ENCODE data around the gene EYS.

Gene EYS

DNA sequence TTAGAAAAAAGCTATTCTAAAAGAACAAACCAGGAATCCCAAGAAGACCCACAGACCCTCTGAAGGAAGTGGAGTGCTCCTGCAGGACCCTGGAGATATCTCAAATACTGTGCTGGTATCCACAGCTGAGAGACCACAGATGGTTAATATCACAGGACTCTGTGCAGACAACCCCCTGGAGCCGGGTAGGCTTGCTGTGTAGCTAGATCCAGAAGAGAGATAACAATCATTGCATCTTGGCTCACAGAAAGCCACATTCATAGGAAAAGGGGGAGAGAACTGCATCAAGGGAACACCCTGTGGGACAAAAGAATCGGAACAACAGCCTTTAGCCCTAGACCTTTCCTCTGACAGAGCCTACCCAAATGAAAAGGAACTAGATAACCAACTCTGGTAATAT, 1381.9 kb downstream of the EYS start:
- TF ChIP-seq, protein P1, sequence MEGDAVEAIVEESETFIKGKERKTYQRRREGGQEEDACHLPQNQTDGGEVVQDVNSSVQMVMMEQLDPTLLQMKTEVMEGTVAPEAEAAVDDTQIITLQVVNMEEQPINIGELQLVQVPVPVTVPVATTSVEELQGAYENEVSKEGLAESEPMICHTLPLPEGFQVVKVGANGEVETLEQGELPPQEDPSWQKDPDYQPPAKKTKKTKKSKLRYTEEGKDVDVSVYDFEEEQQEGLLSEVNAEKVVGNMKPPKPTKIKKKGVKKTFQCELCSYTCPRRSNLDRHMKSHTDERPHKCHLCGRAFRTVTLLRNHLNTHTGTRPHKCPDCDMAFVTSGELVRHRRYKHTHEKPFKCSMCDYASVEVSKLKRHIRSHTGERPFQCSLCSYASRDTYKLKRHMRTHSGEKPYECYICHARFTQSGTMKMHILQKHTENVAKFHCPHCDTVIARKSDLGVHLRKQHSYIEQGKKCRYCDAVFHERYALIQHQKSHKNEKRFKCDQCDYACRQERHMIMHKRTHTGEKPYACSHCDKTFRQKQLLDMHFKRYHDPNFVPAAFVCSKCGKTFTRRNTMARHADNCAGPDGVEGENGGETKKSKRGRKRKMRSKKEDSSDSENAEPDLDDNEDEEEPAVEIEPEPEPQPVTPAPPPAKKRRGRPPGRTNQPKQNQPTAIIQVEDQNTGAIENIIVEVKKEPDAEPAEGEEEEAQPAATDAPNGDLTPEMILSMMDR (IDR thresholded peaks at IDR 0.05; ENCODE audit: low read depth, low read length): no peak

DNA sequence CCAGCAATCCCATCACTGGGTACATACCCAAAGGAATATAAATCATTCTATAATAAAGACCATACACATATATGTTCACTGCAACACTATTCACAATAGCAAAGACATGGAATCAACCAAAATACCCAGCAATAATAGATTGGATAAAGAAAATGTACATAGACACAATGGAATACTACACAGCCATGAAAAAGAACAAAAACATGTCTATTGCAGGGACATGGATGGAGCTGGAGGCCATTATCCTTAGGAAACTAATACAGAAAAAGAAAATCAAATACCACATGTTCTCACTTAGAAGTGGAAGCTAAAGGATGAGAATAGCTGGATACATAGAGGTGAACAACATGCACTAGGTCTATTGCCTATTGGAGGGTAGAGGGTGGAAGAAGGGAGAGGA, 1396.8 kb downstream of the EYS start:
- H3K4me3 ChIP-seq (ENCODE audit: low read depth, low read length): no peak overlapping the region
- TF ChIP-seq, protein P1 (IDR thresholded peaks at IDR 0.05; ENCODE audit: low read depth, low read length): no peak

More for the DNA sequence above, 1381.9 kb downstream of the EYS start:
- no peak overlapping the region for H3K4me3 ChIP-seq (ENCODE audit: low read depth, low read length)

DNA sequence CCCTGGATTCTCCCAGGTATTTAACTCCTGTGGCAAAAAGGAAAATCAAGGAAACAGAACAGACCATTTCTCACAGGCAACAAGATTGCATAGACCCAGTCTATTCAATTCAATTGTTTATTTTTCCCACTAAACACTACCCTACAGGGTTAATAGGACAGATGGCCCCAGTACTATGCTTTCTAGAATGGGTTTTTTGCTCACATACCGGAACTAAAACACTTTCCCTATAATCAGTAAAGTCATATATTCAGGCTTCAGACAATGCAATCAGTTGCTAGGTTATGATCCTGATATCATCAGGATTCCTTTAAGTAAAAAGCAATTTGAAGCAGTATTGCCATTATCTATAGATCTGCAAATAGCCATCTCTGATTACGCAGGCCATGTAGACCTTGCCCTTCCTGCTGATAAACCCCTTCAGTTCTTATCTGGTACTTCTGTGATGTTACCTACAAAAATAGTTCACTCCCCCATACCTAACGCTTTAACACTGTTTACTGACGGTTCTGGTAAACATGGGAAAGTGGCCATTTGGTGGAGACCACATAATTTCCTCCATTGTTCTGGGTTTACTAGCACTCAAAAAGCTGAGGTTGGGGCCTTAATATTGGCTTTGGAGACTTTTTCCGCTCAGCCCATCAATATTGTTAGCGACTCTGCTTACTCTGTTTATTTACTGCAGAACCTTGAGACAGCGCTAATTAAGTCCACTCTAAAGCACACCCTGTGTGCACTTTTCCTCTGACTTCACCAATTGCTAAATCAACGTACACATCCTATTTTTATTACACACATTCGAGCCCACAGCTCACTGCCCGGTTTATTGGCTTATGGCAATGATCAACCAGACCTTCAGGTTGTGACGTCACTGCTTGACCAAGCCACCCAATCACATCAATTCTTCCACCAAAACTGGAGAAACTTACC, 1405.5 kb downstream of the EYS start:
- TF ChIP-seq, protein P1 (IDR thresholded peaks at IDR 0.05; ENCODE audit: low read depth, low read length): no peak
- H3K4me3 ChIP-seq (ENCODE audit: low read depth, low read length): no peak overlapping the region

DNA sequence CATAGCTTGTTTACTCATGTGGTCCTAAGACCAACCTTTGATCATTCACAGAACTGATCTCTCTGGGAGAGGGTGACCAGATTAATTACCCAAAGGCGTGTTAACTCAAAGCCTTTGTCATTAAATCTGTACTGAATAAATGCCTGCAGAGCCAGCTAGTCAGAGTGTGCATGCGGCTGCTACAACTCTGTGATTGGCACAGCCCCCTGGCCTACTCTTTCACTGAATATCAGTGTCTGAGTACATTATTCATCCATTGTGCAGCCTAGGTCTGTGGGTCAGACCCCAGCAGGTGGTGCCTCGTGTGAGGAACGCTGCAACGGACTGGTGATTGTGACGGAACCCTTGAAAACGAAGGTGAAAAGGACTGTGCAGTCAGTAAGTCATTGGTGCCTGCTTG, 1407.8 kb downstream of the EYS start:
- TF ChIP-seq, protein P1 (IDR thresholded peaks at IDR 0.05; ENCODE audit: low read depth, low read length): no peak
- no peak overlapping the region for H3K4me3 ChIP-seq (ENCODE audit: low read depth, low read length)

DNA sequence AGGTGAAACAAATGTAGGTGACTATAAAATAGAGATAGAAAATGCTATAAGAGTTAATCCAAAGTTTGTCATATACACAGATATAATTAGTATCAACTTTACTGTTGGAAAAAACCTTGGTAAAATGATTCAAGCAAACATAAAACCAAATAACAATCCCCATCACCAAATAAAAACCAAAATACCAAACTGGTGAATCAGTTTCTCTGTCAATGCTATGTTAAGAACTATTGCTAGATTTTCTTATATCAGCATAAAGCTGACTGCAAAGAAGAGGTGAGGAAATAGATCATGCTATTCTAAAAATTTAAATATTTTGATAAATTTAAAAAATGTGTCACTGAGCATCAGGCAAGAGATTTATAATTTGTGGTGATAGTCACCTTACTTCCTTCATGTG, 1413.0 kb downstream of the EYS start:
- H3K4me3 ChIP-seq (ENCODE audit: low read depth, low read length): no peak overlapping the region
- TF ChIP-seq, protein P1 (IDR thresholded peaks at IDR 0.05; ENCODE audit: low read depth, low read length): no peak

DNA sequence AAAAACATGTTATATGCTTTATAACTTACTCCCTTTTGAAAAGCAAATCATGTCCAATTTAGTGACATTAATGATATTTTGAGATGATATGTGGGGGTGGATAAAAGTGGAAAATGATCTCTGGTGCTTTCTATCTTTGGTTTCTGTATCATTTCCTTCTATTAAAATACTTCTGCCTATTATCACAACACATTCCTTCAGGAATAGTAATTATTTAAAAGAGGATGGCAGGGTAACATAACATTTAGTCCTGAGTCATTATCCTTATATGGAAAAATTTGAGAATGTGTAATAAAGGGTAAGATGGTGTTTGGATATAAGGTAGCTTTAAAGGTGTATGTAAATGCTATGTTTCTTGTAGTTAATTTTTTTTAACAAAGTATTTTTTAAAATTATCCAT, 1413.7 kb downstream of the EYS start:
- H3K4me3 ChIP-seq (ENCODE audit: low read depth, low read length): no peak overlapping the region
- TF ChIP-seq, protein P1 (IDR thresholded peaks at IDR 0.05; ENCODE audit: low read depth, low read length): no peak

DNA sequence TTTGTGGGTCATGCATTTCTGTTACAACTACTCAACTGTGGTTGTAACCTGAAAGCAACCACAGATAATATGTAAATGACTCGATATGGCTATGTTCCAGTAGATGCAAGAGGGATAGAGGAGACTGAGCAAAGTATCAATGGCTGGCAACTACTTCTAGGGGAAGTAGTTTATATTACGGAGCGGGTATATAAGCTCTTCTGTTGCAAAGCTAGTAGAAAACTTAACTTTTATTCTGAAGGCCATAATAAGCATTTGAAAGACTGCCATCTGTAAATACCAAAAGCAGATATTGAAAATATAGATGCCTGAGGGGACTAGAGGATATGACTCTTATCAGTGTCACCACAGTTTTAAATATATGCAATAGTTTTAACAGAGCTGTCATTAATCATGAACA, 1416.2 kb downstream of the EYS start:
- TF ChIP-seq, protein P1 (IDR thresholded peaks at IDR 0.05; ENCODE audit: low read depth, low read length): no peak
- H3K4me3 ChIP-seq (ENCODE audit: low read depth, low read length): no peak overlapping the region
